HepG2 (cell line): ENCODE data around the gene BEX2. TPM values are rescaled to one million over a fixed set of nuclear protein-coding genes. Genes with fewer than 3 reads are reported as not detected.

Experiments used
- ATAC-seq: fragments of 200-7000 bp; cut with Tn5 transposase; 3 replicates; pipeline ENCODE4 v1.9.1; 2020; ENCODE audit warnings: mild to moderate bottlenecking, moderate library complexity
- Bru-seq: library from RNA; stranded (reverse); fragments of 400-500 nt; gene quantifications from one replicate; lab custom pipeline; 2021; lab: Mats Ljungman, UMichigan
- BruChase-seq, 2 experiments: library from RNA; stranded (reverse); fragments of 400-500 nt; gene quantifications; one replicate each; lab custom pipeline; 2021; lab: Mats Ljungman, UMichigan
- BruUV-seq: library from RNA; stranded (reverse); fragments of 400-500 nt; replicated peaks from 2 replicates; lab custom pipeline; 2021; lab: Mats Ljungman, UMichigan
- CTCF ChIA-PET: fragments of 300-600 bp; formaldehyde crosslinking; extraction: SDS; loops from one replicate; lab custom pipeline; 2021; ENCODE audit warnings: low total read pairs, inconsistent platforms, low intra/inter-chr PET ratio; lab: Yijun Ruan, JAX
- POLR2A ChIA-PET: fragments of 350-600 bp; sonication (Branson Sonifier 250); formaldehyde crosslinking; loops from one replicate; lab custom pipeline; 2020; ENCODE audit warnings: antibody characterized with exemption, inconsistent platforms; lab: Yijun Ruan, JAX
- DNase-seq: peaks from one replicate; pipeline ENCODE4 v3.0.0-alpha.2; 2015; ENCODE audit warnings: low spot score
- FAIRE-seq: peaks from 3 replicates; lab custom pipeline; 2011; peaks lifted over from hg19 to GRCh38; lab: Jason Lieb, UNC
- H2AFZ ChIP-seq: one replicate; pipeline ENCODE4 v1.6.1; 2011; ENCODE audit warnings: low read length, inconsistent platforms
- H3K27ac ChIP-seq: fragments of 300-600 bp; 3 replicates; pipeline ENCODE4 v1.8.0; 2011; ENCODE audit warnings: mixed run types, mild to moderate bottlenecking, mixed read lengths, low read length, inconsistent platforms; ENCODE audit not compliant: insufficient read depth; ENCODE audit errors: extremely low read length
- H3K27me3 ChIP-seq, 2 experiments: fragments of 200-600 bp in 1 of 2; 2 replicates in 1 of 2; 3 replicates in 1 of 2; pipeline versions ENCODE4 v1.6.0 to v1.8.0; 2011; ENCODE audit warnings: low read length in 2 of 2, mild to moderate bottlenecking in 2 of 2, moderate library complexity in 2 of 2, inconsistent platforms in 1 of 2; ENCODE audit not compliant: insufficient read depth in 2 of 2, control insufficient read depth in 1 of 2
- H3K36me3 ChIP-seq, 2 experiments: fragments of 200-600 bp in 1 of 2; replicated peaks in 1 of 2; 2 replicates in 1 of 2; 3 replicates in 1 of 2; pipeline versions ENCODE4 v1.5.1 to v1.8.0; 2011; ENCODE audit warnings: low read length in 2 of 2, inconsistent platforms in 1 of 2; ENCODE audit not compliant: insufficient read depth in 2 of 2, control insufficient read depth in 1 of 2
- H3K4me1 ChIP-seq: 2 replicates; pipeline ENCODE4 v1.5.1; 2012; ENCODE audit warnings: low read length, inconsistent platforms; ENCODE audit not compliant: insufficient read depth
- H3K4me2 ChIP-seq: 2 replicates; pipeline ENCODE4 v1.6.0; 2011; ENCODE audit warnings: low read depth, low read length, inconsistent platforms
- H3K4me3 ChIP-seq, 3 experiments: fragments of 200-600 bp in 1 of 3; sonication (generic), shearing (Covaris generic) in 1 of 3; replicated peaks in 1 of 3; 2 replicates each; pipeline ENCODE4 v1.5.1; 2011 to 2016; ENCODE audit warnings: low read length in 3 of 3, inconsistent platforms in 2 of 3, low read depth in 2 of 3, mild to moderate bottlenecking in 2 of 3, control low read depth in 1 of 3, mixed read lengths in 1 of 3; ENCODE audit not compliant: insufficient read depth in 1 of 3
- H3K79me2 ChIP-seq: one replicate; pipeline ENCODE4 v1.6.1; 2011; ENCODE audit warnings: low read length, inconsistent platforms; ENCODE audit not compliant: insufficient read depth
- H3K9ac ChIP-seq: 2 replicates; pipeline ENCODE4 v1.6.0; 2011; ENCODE audit warnings: mild to moderate bottlenecking, low read depth, low read length, inconsistent platforms; ENCODE audit not compliant: insufficient read depth
- H3K9me3 ChIP-seq: 2 replicates; pipeline ENCODE4 v1.5.1; 2012; ENCODE audit warnings: mild to moderate bottlenecking, low read length
- H4K20me1 ChIP-seq: 2 replicates; pipeline ENCODE4 v1.6.0; 2011; ENCODE audit warnings: inconsistent platforms, mild to moderate bottlenecking, low read length, moderate library complexity; ENCODE audit not compliant: insufficient read depth
- USF2 ChIP-seq, 2 experiments: sonication (generic) in 1 of 2; formaldehyde crosslinking in 1 of 2; IDR thresholded peaks; 2 replicates each; pipeline versions ENCODE4 v1.5.1 to v1.6.1; 2011 to 2020; ENCODE audit warnings: borderline replicate concordance in 1 of 2, low read depth in 1 of 2, low read length in 1 of 2, mild to moderate bottlenecking in 1 of 2, missing genetic modification reagents in 1 of 2, moderate library complexity in 1 of 2
- ZNF17 ChIP-seq: sonication (generic); formaldehyde crosslinking; IDR thresholded peaks from 2 replicates; pipeline ENCODE4 v1.5.0; 2020; ENCODE audit warnings: mild to moderate bottlenecking, missing genetic modification reagents
- WGBS: methylation state at CpG from one replicate; pipeline ENCODE4 v1.1.6; 2017; ENCODE audit warnings: low lambda C conversion rate; 5-methylcytosine and 5-hydroxymethylcytosine counted together
- in situ Hi-C: cut with HindIII; loops from 2 replicates; pipeline ENCODE4 v1.10.0; 2017; ENCODE audit warnings: low pct_unique_long_range_greater_than_20kb; ENCODE audit not compliant: extremely low pct_ligation_motif_present
- intact Hi-C: fragments of 100-400 bp; cut with micrococcal nuclease; formaldehyde crosslinking; loops from one replicate; pipeline ENCODE4 v1.10.0; 2022; ENCODE audit not compliant: unreplicated experiment
- long read RNA-seq, 2 experiments: library from RNA in 1 of 2; library from polyadenylated mRNA in 1 of 2; stranded (forward) in 1 of 2; unstranded in 1 of 2; transcript quantifications; one replicate each; pipeline ENCODE4 v2.0.0, GENCODE V29; 2019 to 2022
- polyA minus RNA-seq, 3 experiments: library from RNA; depleted of rRNA, polyadenylated mRNA; stranded (reverse); fragments of >200 nt; gene quantifications; 2 replicates each; pipeline ENCODE4 v1.2.3, GENCODE V29; 2011; ENCODE audit warnings: low replicate concordance in 1 of 3
- polyA plus RNA-seq, 8 experiments: library from polyadenylated mRNA; depleted of rRNA in 3 of 8; stranded (reverse) in 7 of 8; unstranded in 1 of 8; fragments of >200 nt; fragmentation: Illumina TruSeq in 4 of 8; extraction: Trizol in 4 of 8; gene quantifications; 2 replicates each; pipeline versions ENCODE4 v1.2.1 to v1.2.3, GENCODE V29; 2011 to 2016; ENCODE audit warnings: low read depth in 4 of 8, missing spikeins in 1 of 8, mixed read lengths in 1 of 8; ENCODE audit not compliant: insufficient read depth in 1 of 8
- total RNA-seq, 5 experiments: library from RNA; depleted of rRNA; stranded (reverse); fragments of >200 nt; fragmentation: Illumina TruSeq; extraction: Trizol; gene quantifications; 2 replicates each; pipeline ENCODE4 v1.2.3, GENCODE V29; 2016; ENCODE audit warnings: low read depth in 1 of 5

Gene BEX2
- total RNA-seq (2016; rRNA removed; fragmentation: Illumina TruSeq; extraction: Trizol) (0.46 TPM in 2 replicates), polyA plus RNA-seq (2011; rRNA removed) (0.54 TPM in 2 replicates), polyA minus RNA-seq (2011; rRNA and poly(A)+ RNA removed; ENCODE audit: low replicate concordance) (not detected in 2 replicates), Bru-seq, nascent RNA (percentile 24 among the genes with signal in this experiment), BruChase-seq, experiment 1, labeled RNA remaining after a 6-hour chase (percentile 40 among the genes with signal in this experiment), BruChase-seq, experiment 2, labeled RNA remaining after a 2-hour chase (percentile 29 among the genes with signal in this experiment)
- total RNA-seq (2016; cell fraction: cytosol; rRNA removed; fragmentation: Illumina TruSeq; extraction: Trizol; ENCODE audit: low read depth) = not detected in 2 replicates
- 0.30 and 0.51 TPM in 2 replicates for total RNA-seq (2016; cell fraction: insoluble cytoplasmic fraction; rRNA removed; fragmentation: Illumina TruSeq; extraction: Trizol)
- total RNA-seq (2016; cell fraction: membrane; rRNA removed; fragmentation: Illumina TruSeq; extraction: Trizol) = 0.28 TPM in 1 of 2 replicates, not detected in the other
- total RNA-seq (2016; cell fraction: nucleus; rRNA removed; fragmentation: Illumina TruSeq; extraction: Trizol) = 0.60 TPM in 1 of 2 replicates, not detected in the other
- 0.39 and 0.97 TPM in 2 replicates for polyA plus RNA-seq (2011; cell fraction: cytosol; rRNA removed)
- polyA plus RNA-seq (2011; cell fraction: nucleus; rRNA removed) = 0.18 and 0.43 TPM in 2 replicates
- 0.86 and 2.0 TPM in 2 replicates for polyA plus RNA-seq (2012)
- polyA plus RNA-seq (2016; cell fraction: cytosol; fragmentation: Illumina TruSeq; extraction: Trizol; ENCODE audit: low read depth) = 0.16 TPM in 1 of 2 replicates, not detected in the other
- 0.81 TPM in 1 of 2 replicates, not detected in the other for polyA plus RNA-seq (2016; cell fraction: insoluble cytoplasmic fraction; fragmentation: Illumina TruSeq; extraction: Trizol; ENCODE audit: low read depth)
- polyA plus RNA-seq (2016; cell fraction: membrane; fragmentation: Illumina TruSeq; extraction: Trizol; ENCODE audit: low read depth) = not detected in 2 replicates
- polyA plus RNA-seq (2016; cell fraction: nucleus; fragmentation: Illumina TruSeq; extraction: Trizol; ENCODE audit: insufficient read depth, low read depth) = not detected in 2 replicates
- polyA minus RNA-seq (2011; cell fraction: cytosol; rRNA and poly(A)+ RNA removed) = not detected in 2 replicates
- polyA minus RNA-seq (2011; cell fraction: nucleus; rRNA and poly(A)+ RNA removed) = 0.77 and 1.4 TPM in 2 replicates
- long read RNA-seq, experiment 1, partial matches to known transcripts = 0 of 1 reads
- long read RNA-seq, experiment 1, other reads (novel, unspliced or antisense) = 0 of 1 reads
- long read RNA-seq, experiment 2, partial matches to known transcripts = 0 of 5 reads
- long read RNA-seq, experiment 2, other reads (novel, unspliced or antisense) = 1 of 5 reads

GRCh38 chrX:103310555-103311398 lies at the start of gene BEX2:
Gene BEX2 (minus strand): TSS chrX:103310990. CDS start chrX:103309976, 1,014 bp downstream.
- ATAC-seq = peak; percentile 61
- in situ Hi-C loops (no loop called here), intact Hi-C loops (no loop called here)
- no peak for FAIRE-seq
- Histone ChIP-seq H3K4me3 (peak within 1 kb of the TSS in 2 of 3 experiments; percentile 27 to 43; a peak in 3 of 6 replicates), H4K20me1 (no peaks in the 10 kb centered on the region), H3K9me3 (no peaks in the 10 kb centered on the region), H3K36me3 (no peaks in the 10 kb centered on the region), H3K27ac (no peak within 1 kb of the TSS), H3K9ac (no peak within 1 kb of the TSS), H3K27me3 (no peaks in the 10 kb centered on the region), H2AFZ (no peak within 1 kb of the TSS), H3K79me2 (no peaks in the 10 kb centered on the region), H3K4me1 (no peaks in the 10 kb centered on the region), H3K4me2 (peak within 1 kb of the TSS; percentile 61)
- ChIA-PET CTCF (no interaction called here), POLR2A (no interaction called here)
- no TSS peak for BruUV-seq
- 3% methylated on average over 10 of the region's 52 CpGs for WGBS
- DNase-seq = no peak
- TF ChIP-seq ZNF17 (CRISPR knock-in tag) (no peak), USF2 (IDR thresholded peaks at IDR 0.05; ENCODE audit: low read depth, low read length) (peak; percentile 49; the same call in 1 of the 2 replicates), USF2 (CRISPR knock-in tag; IDR thresholded peaks at IDR 0.05; ENCODE audit: borderline replicate concordance) (peak; percentile 54; the same call in 1 of the 2 replicates)
